Islet precursor cell (in vitro differentiated cells): Measurements from ENCODE around the gene KRTAP10-2.
"Not testable (repeated sequence)": the region's sequence is repeated elsewhere in the genome, so short reads cannot be mapped to it uniquely, and the experiment has no call there.

Source experiments
- DNase-seq: peaks from one replicate; pipeline ENCODE4 v3.0.0-alpha.2; 2018

KRTAP10-2 gene

GRCh38 chr21:44582055-44582454 lies 30.8 kb upstream of the KRTAP10-2 start:
- no peak for DNase-seq

DNA sequence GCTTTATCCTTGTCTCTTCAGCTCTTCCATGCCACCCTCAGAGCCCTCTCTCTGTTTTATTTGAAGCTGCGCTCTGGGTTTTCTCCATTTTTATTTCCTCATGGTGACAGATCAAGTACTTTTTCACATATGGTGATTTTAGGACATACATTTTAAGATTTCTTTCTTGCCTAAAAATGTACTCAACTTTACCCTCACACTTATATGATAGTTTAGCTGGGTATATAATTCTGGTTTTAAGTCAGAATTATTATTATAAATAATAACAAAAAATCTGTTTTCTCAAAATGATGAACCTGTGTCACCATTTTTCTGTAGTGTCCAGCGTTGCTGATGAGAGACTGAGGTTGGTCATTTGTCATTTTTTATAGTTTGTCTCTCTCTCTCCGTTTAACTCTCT lies 29.9 kb upstream of the KRTAP10-2 start:
- DNase-seq = no peak

GRCh38 chr21:44580231-44580821 lies 29.0 kb upstream of the KRTAP10-2 start, which contains the start of gene KRTAP10-5:
KRTAP10-5 (minus strand) TSS chr21:44580604; CDS start chr21:44580578, 26 bp downstream.
- DNase-seq = peak; percentile 37

GRCh38 chr21:44579833-44580144 lies 28.5 kb upstream of the KRTAP10-2 start:
- peak; percentile 43 for DNase-seq

DNA sequence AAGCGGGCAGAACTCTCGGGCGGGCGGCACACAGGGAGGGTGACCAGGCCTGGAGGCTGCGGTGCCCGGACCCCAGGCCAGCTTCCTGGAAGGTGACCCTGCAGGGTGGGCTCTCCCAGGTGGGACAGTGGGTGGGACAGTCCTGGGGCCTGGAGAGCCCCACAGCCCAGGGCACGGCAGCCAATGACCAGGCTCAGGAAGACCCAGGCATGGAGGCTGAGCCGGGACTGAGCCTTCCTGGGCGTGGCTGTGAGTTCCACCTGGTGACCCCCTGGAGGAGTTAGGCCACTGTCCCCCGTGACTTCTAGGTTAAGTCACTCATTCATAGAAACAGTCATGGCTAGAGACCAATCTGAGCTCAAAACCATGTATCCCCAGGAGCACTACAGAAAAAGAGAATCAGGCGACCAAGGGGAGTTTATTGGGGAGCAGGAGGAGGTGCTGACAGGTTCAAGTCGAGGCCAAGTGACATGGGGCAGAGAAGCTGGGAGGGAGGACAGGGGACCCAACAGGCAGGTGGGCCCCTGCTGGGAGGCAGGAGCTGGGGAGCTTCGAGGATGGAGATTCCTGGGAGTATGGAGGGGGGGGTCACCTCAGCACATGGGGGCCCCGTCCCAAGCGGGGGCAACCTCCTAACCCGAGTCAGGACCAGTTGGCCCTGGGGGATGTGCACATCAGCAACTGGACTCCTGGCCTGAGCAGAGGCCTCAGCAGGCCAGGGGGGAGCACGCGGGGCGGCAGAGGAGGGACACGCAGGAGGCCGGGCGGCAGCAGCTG lies 27.9 kb upstream of the KRTAP10-2 start:
- DNase-seq = peak; percentile 35

GRCh38 chr21:44578371-44579055 lies 27.2 kb upstream of the KRTAP10-2 start:
- DNase-seq = peak; percentile 41

GRCh38 chr21:44576025-44576420 lies 24.7 kb upstream of the KRTAP10-2 start:
- no peak for DNase-seq

- DNase-seq = peak; percentile 36
These were observed 24.2 kb upstream of the KRTAP10-2 start for GRCh38 chr21:44575307-44576024.

- peak; percentile 47 for DNase-seq
These were observed 23.4 kb upstream of the KRTAP10-2 start for GRCh38 chr21:44574457-44575306.

- not testable (repeated sequence) for DNase-seq
These were observed 22.5 kb upstream of the KRTAP10-2 start, which contains the start of gene KRTAP10-4 for GRCh38 chr21:44573630-44574456. KRTAP10-4 (plus strand) TSS chr21:44573729; CDS start chr21:44573759, 30 bp downstream.

DNA sequence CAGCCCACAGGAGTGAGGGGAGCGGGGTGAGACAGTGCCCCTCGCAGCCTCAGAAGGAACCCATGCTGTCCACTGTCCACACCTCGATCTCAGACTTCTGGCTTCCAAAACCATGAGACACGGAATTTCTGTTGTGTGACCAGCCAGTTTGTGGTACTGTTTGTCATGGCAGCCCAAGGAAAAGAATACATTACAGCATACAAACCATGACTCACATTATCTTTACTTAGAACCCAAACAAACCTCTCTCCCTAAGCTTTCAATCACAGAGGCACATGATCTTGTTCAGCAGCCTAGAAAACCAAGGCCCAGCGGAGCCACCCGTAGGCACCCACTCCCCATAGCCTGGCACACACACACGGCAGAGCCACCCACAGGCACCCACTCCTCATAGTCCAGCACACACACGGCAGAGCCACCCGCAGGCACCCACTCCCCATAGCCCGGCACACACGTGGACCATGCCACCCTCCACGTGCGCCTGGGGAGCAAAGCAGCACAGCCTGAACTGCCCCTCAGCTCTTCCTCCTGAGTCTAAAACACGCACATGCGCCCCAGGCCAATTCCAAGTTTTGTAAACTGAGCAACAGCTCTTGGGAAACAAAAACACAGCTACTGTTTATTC lies 21.8 kb upstream of the KRTAP10-2 start:
- DNase-seq = peak; percentile 39

DNA sequence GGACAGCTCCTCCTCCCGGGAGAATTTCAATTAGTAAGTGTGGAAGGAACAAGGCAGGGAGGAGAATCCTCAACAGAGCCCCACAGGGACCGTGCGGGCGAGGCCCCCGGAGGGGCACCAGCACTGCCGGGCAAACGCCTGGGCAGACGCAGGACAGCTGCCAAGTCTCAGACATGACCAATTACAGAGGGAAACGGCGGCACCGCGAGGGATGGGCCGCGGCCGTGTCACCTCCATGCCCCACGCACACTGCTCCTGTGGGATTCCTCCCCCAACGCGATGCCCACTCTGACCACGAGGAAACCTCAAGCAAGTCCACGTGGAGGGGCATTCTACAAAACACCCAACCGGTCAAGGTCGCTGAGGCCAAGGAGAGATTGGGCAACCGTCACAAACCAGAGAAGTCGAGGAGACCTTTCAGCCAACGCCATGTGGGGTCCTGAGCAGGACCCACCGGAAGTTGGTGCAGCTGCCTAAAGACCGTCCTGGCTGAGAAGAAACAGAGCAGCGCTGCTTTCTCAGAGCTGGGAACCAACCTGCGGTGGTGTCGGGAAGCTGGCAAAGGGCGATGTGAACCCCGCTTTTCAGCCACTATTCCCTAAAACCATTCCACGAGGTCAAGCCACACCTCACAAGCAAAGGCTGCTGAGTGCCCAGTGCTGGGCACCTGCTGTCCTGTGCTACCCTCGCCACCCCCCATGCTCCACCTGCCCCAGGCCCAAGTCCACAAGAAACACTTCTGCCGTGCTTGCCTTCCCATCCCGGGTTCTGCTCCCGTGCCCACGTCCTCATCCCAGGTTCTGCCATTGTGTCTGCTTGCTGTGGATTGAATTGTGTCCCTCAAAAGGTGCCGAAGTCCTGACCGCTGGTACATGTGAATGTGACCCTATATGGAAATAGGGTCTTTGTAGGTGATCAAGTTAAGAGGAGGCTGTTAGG lies 20.8 kb upstream of the KRTAP10-2 start:
- DNase-seq = peak; percentile 32

DNA sequence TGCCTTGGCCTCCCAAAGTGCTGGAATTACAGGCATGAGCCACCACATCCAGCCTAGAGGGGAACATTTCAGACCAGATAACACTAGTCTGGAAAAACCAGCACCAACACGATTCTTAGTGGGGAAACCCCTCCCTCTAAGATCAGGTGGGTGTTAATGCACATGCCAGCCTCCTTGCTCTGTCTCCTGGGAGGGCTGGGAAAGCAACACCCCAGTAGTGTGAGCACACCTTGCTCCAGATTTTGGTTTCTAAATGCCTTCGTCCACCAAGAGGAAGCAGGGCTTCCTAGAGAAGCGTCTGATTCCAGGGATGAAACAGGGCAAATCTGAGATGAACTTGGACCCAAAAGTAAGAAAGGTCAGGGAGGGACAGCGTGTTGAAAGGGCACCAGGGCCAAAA lies 20.0 kb upstream of the KRTAP10-2 start:
- DNase-seq = no peak

DNA sequence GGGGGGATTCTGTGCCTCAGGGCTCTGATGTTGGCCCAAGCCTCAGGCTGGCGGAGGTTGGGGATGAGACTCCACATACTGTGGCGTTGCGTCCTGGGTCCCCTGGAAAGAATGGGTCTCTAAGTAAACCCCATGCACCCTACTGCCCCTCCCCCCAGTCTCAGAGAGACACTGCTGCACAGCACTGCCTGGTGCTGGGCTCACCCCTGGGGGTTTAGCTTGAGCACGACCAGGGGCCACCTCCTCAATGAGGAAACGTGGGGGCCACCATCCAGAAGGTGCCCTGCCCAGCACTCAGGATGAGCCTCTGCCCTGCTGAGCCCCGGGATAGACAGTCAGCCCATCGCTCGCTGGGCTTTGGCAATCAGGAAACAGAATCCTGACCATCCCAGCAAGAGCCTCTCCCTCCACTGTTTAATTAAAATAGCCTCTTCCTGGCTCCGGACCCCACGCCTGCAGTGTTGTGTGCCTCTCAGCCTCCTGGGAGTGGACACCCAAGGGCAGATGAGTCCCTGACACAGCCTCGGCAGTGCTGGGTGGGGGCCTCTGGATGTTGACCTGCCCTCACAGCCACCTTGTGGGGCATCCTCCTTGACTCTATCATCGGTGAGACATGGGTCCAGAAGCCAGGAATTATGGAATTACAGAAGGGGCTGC lies 18.7 kb upstream of the KRTAP10-2 start:
- DNase-seq = no peak

- DNase-seq = no peak
These were observed 17.6 kb upstream of the KRTAP10-2 start for GRCh38 chr21:44568667-44569556.

- DNase-seq = no peak
These were observed 17.0 kb upstream of the KRTAP10-2 start for GRCh38 chr21:44568261-44568660.

GRCh38 chr21:44567481-44568171 lies 16.3 kb upstream of the KRTAP10-2 start:
- DNase-seq = no peak
